T-helper 2 cell treated with Interferon-gamma antibody and Interleukin-4, amounts not matched to agents 5 μg/mL and 100 μg/mL, for 36 hours (primary cell): ENCODE measurements around the gene ACBD3.

Experiments
- DNase-seq: peaks from one replicate; pipeline ENCODE4 v3.0.0; 2021; ENCODE audit warnings: low spot score
- H3K27ac Mint-ChIP-seq: one replicate; pipeline ENCODE4 v1.8.0; 2021; ENCODE audit warnings: mild to moderate bottlenecking, mixed read lengths
- H3K27me3 Mint-ChIP-seq: one replicate; pipeline ENCODE4 v1.8.0; 2021; ENCODE audit warnings: low read depth, mixed read lengths
- H3K36me3 Mint-ChIP-seq: one replicate; pipeline ENCODE4 v1.8.0; 2021; ENCODE audit warnings: low read depth, mixed read lengths
- H3K4me1 Mint-ChIP-seq: one replicate; pipeline ENCODE4 v1.8.0; 2021; ENCODE audit warnings: low read depth, mixed read lengths
- H3K4me3 Mint-ChIP-seq: one replicate; pipeline ENCODE4 v1.8.0; 2022; ENCODE audit warnings: mild to moderate bottlenecking, moderate library complexity, mixed read lengths
- H3K9me3 Mint-ChIP-seq: one replicate; pipeline ENCODE4 v1.8.0; 2021; ENCODE audit warnings: mixed read lengths

The ACBD3 gene

DNA sequence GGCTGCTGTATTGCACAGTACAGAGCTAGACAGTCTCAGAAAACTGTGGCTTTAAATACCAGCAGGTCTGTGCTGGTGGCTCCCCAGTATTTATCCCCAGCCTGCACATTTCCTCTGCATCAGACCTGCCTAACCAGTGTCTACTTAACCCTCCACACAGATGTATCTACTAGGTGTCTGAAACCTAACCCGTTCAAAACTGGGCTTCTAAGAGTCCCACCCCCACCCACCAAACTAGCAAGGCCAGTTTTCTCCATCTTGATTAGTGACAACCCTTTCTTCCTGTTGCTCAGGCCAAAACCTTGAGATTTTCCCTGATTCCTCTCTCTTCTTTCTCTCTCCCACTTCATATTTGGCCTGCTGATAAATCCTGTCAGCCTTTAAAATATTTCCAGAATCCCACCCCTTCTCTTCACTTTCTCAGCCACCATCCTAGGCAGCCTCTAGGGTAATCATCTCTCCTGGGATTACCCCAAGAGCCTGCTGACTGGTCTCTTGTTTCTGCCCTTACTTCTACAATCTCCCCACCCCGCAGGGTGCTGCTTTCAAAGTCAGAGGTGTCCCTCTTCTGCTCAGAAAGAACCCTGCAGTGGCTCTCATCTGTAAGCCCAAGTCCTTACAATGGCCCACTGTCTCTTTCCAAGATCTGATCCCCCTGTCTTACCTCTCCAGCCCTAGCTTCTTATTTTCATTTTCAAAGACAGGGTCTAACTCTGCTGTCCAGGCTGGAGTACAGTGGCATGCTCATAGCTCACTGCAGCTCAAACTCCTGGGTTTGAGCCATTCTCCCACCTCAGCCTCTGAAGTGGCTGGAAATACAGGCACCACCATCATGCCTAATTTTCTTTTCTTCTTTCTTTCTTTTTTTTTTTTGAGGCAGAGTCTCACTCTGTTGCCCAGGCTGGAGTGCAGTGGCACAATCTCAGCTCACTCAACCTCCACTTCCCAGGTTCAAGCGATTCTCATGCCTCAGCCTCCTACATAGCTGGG lies 78.8 kb downstream of the ACBD3 start:
- H3K27me3 Mint-ChIP-seq, result no peaks in the 10 kb centered on the region
- H3K27ac Mint-ChIP-seq, result no peak overlapping the region

DNA sequence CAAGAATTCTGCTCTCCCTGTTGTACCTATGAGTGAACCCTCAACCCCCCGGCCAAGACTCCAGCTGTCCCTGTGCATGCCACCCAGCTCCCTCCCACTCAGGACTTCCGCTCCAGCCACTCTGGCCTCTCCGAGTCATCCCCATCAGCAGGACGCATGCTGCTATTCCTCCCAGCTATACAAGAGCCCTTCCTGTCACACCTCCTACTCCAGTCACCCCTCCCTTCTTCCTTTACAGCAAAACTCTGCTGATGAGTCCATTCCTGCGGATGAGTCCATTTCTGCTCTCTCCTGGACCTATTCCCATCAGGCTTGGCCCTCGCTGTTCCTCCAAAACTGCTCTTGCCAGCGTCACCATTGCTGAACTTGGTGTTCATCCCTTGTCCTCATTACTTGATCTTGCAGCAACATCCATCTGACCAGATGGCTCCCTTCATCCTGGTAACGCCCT lies 81.8 kb downstream of the ACBD3 start:
- Mint-ChIP-seq H3K4me1 (peaks cover 17% of the 10 kb centered on the region), H3K36me3 (no peaks in the 10 kb centered on the region), H3K9me3 (no peaks in the 10 kb centered on the region), H3K4me3 (no peak overlapping the region), H3K27ac (no peak overlapping the region), H3K27me3 (peaks cover 4% of the 10 kb centered on the region)
- DNase-seq, result no peak

More for the DNA sequence above, 78.8 kb downstream of the ACBD3 start:
- H3K9me3 Mint-ChIP-seq, result no peaks in the 10 kb centered on the region
- no peak for DNase-seq
- no peaks in the 10 kb centered on the region for H3K36me3 Mint-ChIP-seq
- H3K4me3 Mint-ChIP-seq, result no peak overlapping the region
- H3K4me1 Mint-ChIP-seq, result peaks cover 17% of the 10 kb centered on the region

DNA sequence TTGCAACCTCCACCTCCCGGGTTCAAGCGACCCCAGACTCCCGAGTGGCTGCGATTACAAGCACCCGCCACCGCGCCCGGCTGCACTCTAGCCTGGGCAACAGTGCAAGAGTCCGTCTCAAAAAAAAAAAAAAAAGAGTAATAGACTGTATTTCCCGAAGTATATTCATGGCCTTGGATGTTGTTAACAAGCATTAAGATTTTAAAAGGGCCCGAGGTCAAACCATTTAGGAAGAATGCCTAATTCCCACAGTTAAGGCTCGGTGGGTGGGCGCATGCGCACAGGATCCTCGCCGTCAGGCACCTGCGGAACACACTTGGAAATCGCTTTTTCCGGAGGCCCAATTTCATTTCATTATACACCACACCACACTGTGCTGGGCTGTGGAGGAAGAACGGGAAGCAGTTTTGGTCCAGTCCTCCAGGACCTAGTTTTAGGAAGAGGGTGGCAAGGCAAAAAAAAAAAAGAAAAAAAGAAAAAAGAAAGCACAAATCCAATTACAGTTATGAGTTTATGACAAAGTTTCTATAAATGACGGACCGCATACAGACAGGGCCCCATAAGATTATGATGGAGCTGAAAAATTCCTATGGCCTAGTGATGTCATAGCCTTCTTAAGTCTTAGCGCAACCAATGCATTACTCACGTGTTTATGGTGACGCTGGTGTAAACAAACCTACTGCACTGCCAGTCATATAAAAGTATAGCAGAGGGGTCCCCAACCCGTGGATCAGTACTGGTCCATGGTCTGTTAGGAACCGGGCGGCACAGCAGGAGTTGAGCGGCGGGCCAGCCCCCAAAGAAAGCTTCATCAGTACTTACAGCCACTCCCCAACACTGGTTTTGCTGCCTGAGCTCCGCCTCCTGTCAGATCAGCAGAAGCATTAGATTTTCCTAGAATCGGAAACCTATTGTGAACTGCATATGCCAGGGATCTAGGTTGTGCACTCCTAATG lies 85.8 kb downstream of the ACBD3 start:
- Mint-ChIP-seq H3K4me3 (peak overlapping the region; percentile 87), H3K27me3 (peaks cover 20% of the 10 kb centered on the region), H3K4me1 (peaks cover 11% of the 10 kb centered on the region), H3K27ac (peak overlapping the region; percentile 42), H3K36me3 (no peaks in the 10 kb centered on the region), H3K9me3 (no peaks in the 10 kb centered on the region)
- DNase-seq, result no peak

GRCh38 chr1:226098870-226099835 lies 87.4 kb downstream of the ACBD3 start:
- Mint-ChIP-seq H3K9me3 (no peaks in the 10 kb centered on the region), H3K4me3 (peak overlapping the region; percentile 87), H3K27ac (no peak overlapping the region), H3K27me3 (peaks cover 28% of the 10 kb centered on the region), H3K36me3 (no peaks in the 10 kb centered on the region), H3K4me1 (peaks cover 11% of the 10 kb centered on the region)
- DNase-seq, result no peak

- Mint-ChIP-seq H3K36me3 (no peaks in the 10 kb centered on the region), H3K4me1 (peaks cover 11% of the 10 kb centered on the region), H3K27me3 (peaks cover 29% of the 10 kb centered on the region), H3K9me3 (no peaks in the 10 kb centered on the region), H3K27ac (no peak overlapping the region), H3K4me3 (no peak overlapping the region)
- DNase-seq, result no peak
These were observed 88.5 kb downstream of the ACBD3 start for GRCh38 chr1:226097866-226098625.

DNA sequence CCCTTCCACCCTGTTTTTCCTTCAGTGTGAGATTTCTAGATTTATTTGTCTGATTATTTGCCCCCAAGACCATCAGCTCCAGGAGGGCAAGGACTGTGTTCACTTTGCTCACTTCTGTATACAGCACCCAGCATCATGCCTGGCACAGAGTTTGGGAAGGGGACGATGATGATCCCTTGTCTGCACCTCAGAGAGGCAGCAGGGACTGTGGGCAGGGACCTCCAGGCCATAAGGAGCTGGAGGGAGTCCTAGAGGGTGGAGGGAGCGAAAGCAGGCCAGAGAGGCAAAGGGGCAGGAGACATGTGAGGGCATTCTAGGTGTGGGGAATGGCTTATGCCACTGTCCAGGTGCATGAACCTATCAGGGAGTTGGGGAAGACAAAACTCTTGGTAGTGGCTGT lies 91.3 kb downstream of the ACBD3 start:
- H3K27ac Mint-ChIP-seq, result no peak overlapping the region
- no peaks in the 10 kb centered on the region for H3K9me3 Mint-ChIP-seq
- H3K4me3 Mint-ChIP-seq, result no peak overlapping the region
- no peak for DNase-seq
- H3K36me3 Mint-ChIP-seq, result no peaks in the 10 kb centered on the region
- peaks cover 29% of the 10 kb centered on the region for H3K27me3 Mint-ChIP-seq
- peaks cover 2% of the 10 kb centered on the region for H3K4me1 Mint-ChIP-seq
